H9 (cell line): ENCODE measurements around the gene MFN2. TPM values are rescaled to one million over a fixed set of nuclear protein-coding genes. Genes with fewer than 3 reads are reported as not detected.

Source experiments
- DNase-seq: peaks from one replicate; pipeline ENCODE4 v3.0.0-alpha.2; 2017
- H2AFZ ChIP-seq: one replicate; pipeline ENCODE4 v1.6.1; 2013; ENCODE audit warnings: mild to moderate bottlenecking, low read length, control low read depth, moderate library complexity
- H2AK5ac ChIP-seq: 2 replicates; pipeline ENCODE4 v1.6.1; 2013; ENCODE audit warnings: low read length, control low read depth, mixed read lengths; ENCODE audit not compliant: insufficient read length
- H2BK120ac ChIP-seq: one replicate; pipeline ENCODE4 v1.6.1; 2013; ENCODE audit warnings: low read depth, mild to moderate bottlenecking, low read length, control low read depth, inconsistent platforms; ENCODE audit not compliant: poor library complexity, severe bottlenecking
- H2BK12ac ChIP-seq: 2 replicates; pipeline ENCODE4 v1.6.1; 2013; ENCODE audit warnings: low read length, control low read depth, mixed read lengths, low read depth; ENCODE audit not compliant: insufficient read length
- H2BK15ac ChIP-seq: 2 replicates; pipeline ENCODE4 v1.6.1; 2013; ENCODE audit warnings: low read depth, low read length, control low read depth
- H2BK20ac ChIP-seq: one replicate; pipeline ENCODE4 v1.6.1; 2013; ENCODE audit warnings: low read depth, mild to moderate bottlenecking, low read length, control low read depth, inconsistent platforms; ENCODE audit not compliant: poor library complexity, severe bottlenecking
- H2BK5ac ChIP-seq: 2 replicates; pipeline ENCODE4 v1.6.1; 2013; ENCODE audit warnings: low read length, control low read depth, mixed read lengths; ENCODE audit not compliant: insufficient read length
- H3K14ac ChIP-seq: 2 replicates; pipeline ENCODE4 v1.6.1; 2013; ENCODE audit warnings: low read length, control low read depth; ENCODE audit not compliant: insufficient read depth
- H3K18ac ChIP-seq: 2 replicates; pipeline ENCODE4 v1.6.1; 2013; ENCODE audit warnings: low read depth, mild to moderate bottlenecking, mixed read lengths, low read length, control low read depth; ENCODE audit not compliant: insufficient read length
- H3K23ac ChIP-seq: 2 replicates; pipeline ENCODE4 v1.6.1; 2013; ENCODE audit warnings: low read length, control low read depth, mixed read lengths, low read depth; ENCODE audit not compliant: insufficient read length
- H3K23me2 ChIP-seq: 2 replicates; pipeline ENCODE4 v1.6.1; 2013; ENCODE audit warnings: low read depth, mild to moderate bottlenecking, mixed read lengths, low read length, control low read depth; ENCODE audit not compliant: insufficient read length, poor library complexity, severe bottlenecking
- H3K27ac ChIP-seq: 2 replicates; pipeline ENCODE4 v1.5.1; 2013; ENCODE audit warnings: low read length, control low read depth, mixed read lengths, low read depth; ENCODE audit not compliant: insufficient read length
- H3K27me3 ChIP-seq: 2 replicates; pipeline ENCODE4 v1.6.1; 2013; ENCODE audit warnings: low read length, control low read depth, inconsistent platforms; ENCODE audit not compliant: insufficient read depth
- H3K4ac ChIP-seq: 2 replicates; pipeline ENCODE4 v1.6.1; 2013; ENCODE audit warnings: low read depth, mild to moderate bottlenecking, control low read depth, inconsistent platforms, low read length, moderate library complexity
- H3K4me1 ChIP-seq: 2 replicates; pipeline ENCODE4 v1.6.1; 2013; ENCODE audit warnings: low read length, control low read depth, inconsistent platforms; ENCODE audit not compliant: insufficient read depth
- H3K4me2 ChIP-seq: 2 replicates; pipeline ENCODE4 v1.6.1; 2013; ENCODE audit warnings: low read length, control low read depth, mixed read lengths; ENCODE audit not compliant: insufficient read length, insufficient read depth
- H3K56ac ChIP-seq: 2 replicates; pipeline ENCODE4 v1.6.1; 2013; ENCODE audit warnings: low read depth, mild to moderate bottlenecking, mixed read lengths, low read length, control low read depth; ENCODE audit not compliant: insufficient read length
- H3K79me1 ChIP-seq: 2 replicates; pipeline ENCODE4 v1.6.1; 2013; ENCODE audit warnings: low read depth, mild to moderate bottlenecking, moderate library complexity, low read length, control low read depth, inconsistent platforms; ENCODE audit not compliant: insufficient read depth, poor library complexity, severe bottlenecking
- H3K79me2 ChIP-seq: 2 replicates; pipeline ENCODE4 v1.6.1; 2013; ENCODE audit warnings: low read length, control low read depth, inconsistent platforms; ENCODE audit not compliant: insufficient read depth
- H3K9ac ChIP-seq: 2 replicates; pipeline ENCODE4 v1.6.1; 2013; ENCODE audit warnings: low read length, control low read depth, mixed read lengths; ENCODE audit not compliant: insufficient read length; ENCODE audit errors: extremely low read depth
- H3K9me3 ChIP-seq: one replicate; pipeline ENCODE4 v1.6.1; 2013; ENCODE audit warnings: low read depth, low read length, inconsistent platforms; ENCODE audit not compliant: control insufficient read depth
- H3T11ph ChIP-seq: one replicate; pipeline ENCODE4 v1.6.1; 2013; ENCODE audit warnings: mild to moderate bottlenecking, low read length, control low read depth, inconsistent platforms
- H4K20me1 ChIP-seq: one replicate; pipeline ENCODE4 v1.6.1; 2013; ENCODE audit not compliant: control insufficient read depth, insufficient read length, insufficient read depth
- H4K5ac ChIP-seq: 2 replicates; pipeline ENCODE4 v1.6.1; 2013; ENCODE audit warnings: low read depth, mild to moderate bottlenecking, mixed read lengths, low read length, control low read depth; ENCODE audit not compliant: insufficient read length
- H4K8ac ChIP-seq: replicated peaks from 2 replicates; pipeline ENCODE4 v1.6.1; 2013; ENCODE audit warnings: low read length, control low read depth, mixed read lengths, low read depth; ENCODE audit not compliant: insufficient read length
- H4K91ac ChIP-seq: 2 replicates; pipeline ENCODE4 v1.6.1; 2013; ENCODE audit warnings: low read depth, mild to moderate bottlenecking, moderate library complexity, mixed read lengths, low read length, control low read depth; ENCODE audit not compliant: insufficient read length
- H3K27ac Mint-ChIP-seq, 3 experiments: 2 replicates in 2 of 3; 3 replicates in 1 of 3; pipeline ENCODE4 v1.8.0; 2020 to 2021; ENCODE audit warnings: mixed read lengths in 3 of 3, mild to moderate bottlenecking in 1 of 3, moderate library complexity in 1 of 3
- H3K27me3 Mint-ChIP-seq: 2 replicates; pipeline ENCODE4 v1.8.0; 2021; ENCODE audit warnings: low read depth, mild to moderate bottlenecking, moderate library complexity, mixed read lengths
- H3K36me3 Mint-ChIP-seq, 3 experiments: 2 replicates in 2 of 3; 3 replicates in 1 of 3; pipeline ENCODE4 v1.8.0; 2020 to 2021; ENCODE audit warnings: low read depth in 3 of 3, mixed read lengths in 3 of 3; ENCODE audit not compliant: insufficient read depth in 1 of 3
- H3K4me1 Mint-ChIP-seq, 2 experiments: 2 replicates each; pipeline ENCODE4 v1.8.0; 2020; ENCODE audit warnings: mixed read lengths in 2 of 2
- H3K4me3 Mint-ChIP-seq, 2 experiments: 2 replicates in 1 of 2; 3 replicates in 1 of 2; pipeline ENCODE4 v1.8.0; 2020 to 2021; ENCODE audit warnings: mild to moderate bottlenecking in 2 of 2, mixed read lengths in 2 of 2, moderate library complexity in 1 of 2
- H3K9me3 Mint-ChIP-seq, 2 experiments: 2 replicates in 1 of 2; 3 replicates in 1 of 2; pipeline ENCODE4 v1.8.0; 2020; ENCODE audit warnings: mild to moderate bottlenecking in 2 of 2, mixed read lengths in 2 of 2, moderate library complexity in 1 of 2
- CTCF ChIP-seq: fragments of 200-600 bp; sonication (generic); conservative IDR thresholded peaks from 3 replicates; pipeline ENCODE4 v1.8.0; 2021; ENCODE audit warnings: antibody characterized with exemption, mild to moderate bottlenecking
- WGBS: extraction: QIAGEN DNeasy Blood & Tissue Kit; methylation state at CpG from one replicate; pipeline ENCODE4 v1.1.7; 2013; ENCODE audit warnings: missing lambda C conversion rate, low lambda C conversion rate, mixed read lengths; ENCODE audit not compliant: insufficient read length; ENCODE audit errors: extremely low coverage; 5-methylcytosine and 5-hydroxymethylcytosine counted together
- total RNA-seq: library from RNA; stranded (reverse); gene quantifications from 2 replicates; pipeline ENCODE4 v1.2.1, GENCODE V29; 2021

The MFN2 gene
- total RNA-seq, 1 experiment from 2014 or later, result 61.4 TPM

DNA sequence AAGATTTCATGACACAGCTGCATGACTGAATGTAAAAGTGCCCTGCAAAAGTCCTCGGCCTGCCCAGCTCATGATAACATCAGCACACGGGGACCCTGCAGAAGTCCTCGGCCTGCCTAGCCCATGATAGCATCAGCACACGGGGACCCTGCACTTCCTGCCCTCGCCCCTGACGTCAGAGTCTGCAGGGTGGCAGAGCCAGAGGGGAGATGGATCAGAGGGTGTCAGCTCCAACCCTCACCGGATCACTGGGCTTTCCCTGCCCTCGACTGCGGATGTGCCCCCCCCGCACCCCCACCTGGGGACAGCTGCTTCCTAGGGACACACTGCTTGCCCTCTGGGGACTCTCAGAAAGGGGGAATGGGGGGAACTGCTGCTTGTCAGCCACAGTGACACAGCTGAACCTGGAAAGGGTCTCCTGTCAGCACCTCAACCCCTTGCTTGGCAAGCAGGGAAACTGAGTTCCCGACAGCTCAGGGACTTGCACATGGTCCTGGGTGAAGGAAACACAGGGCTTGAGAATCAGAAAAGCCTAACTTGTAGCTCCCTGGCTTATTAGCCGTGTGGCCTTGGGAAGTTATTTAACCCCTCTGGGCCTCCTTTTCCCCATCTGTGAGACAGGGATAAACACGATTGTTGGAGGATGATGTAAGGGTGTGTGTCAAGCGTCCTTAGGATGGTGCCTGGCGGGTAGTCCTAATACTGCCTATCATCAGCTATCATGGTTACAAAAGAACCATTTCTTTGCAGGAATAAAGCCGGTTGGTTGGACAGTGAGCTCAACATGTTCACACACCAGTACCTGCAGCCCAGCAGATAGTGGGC is 30.7 kb downstream of the MFN2 start:
- H3K4me2 ChIP-seq, result no peak overlapping the region
- no peaks in the 10 kb centered on the region for H3K79me1 ChIP-seq
- H2BK20ac ChIP-seq, result no peak overlapping the region
- Mint-ChIP-seq H3K4me1 (peaks cover 5 to 8% of the 10 kb centered on the region in 2 experiments; a peak in 3 of 4 replicates), H3K36me3 (peaks cover 48 to 71% (median 70%) of the 10 kb centered on the region in 3 experiments), H3K4me3 (no peak overlapping the region), H3K9me3 (peaks cover 6 to 13% of the 10 kb centered on the region in 2 experiments; a peak in 3 of 5 replicates), H3K27ac (no peak overlapping the region), H3K27me3 (no peaks in the 10 kb centered on the region)
- H4K8ac ChIP-seq, result no peak overlapping the region
- no peaks in the 10 kb centered on the region for H4K20me1 ChIP-seq
- H3K79me2 ChIP-seq, result no peaks in the 10 kb centered on the region
- H2AFZ ChIP-seq, result no peak overlapping the region
- WGBS, result no CpG with 5 or more reads among the region's 16 CpGs
- no peaks in the 10 kb centered on the region for H3K27me3 ChIP-seq
- H3K18ac ChIP-seq, result no peak overlapping the region
- H3K27ac ChIP-seq, result no peak overlapping the region
- H4K91ac ChIP-seq, result no peak overlapping the region
- no peak overlapping the region for H2BK15ac ChIP-seq
- no peak overlapping the region for H2BK12ac ChIP-seq
- no peak overlapping the region for H3K56ac ChIP-seq
- H3K14ac ChIP-seq, result no peak overlapping the region
- no peak overlapping the region for H2BK120ac ChIP-seq
- no peak overlapping the region for H3K9ac ChIP-seq
- no peak overlapping the region for H3K23ac ChIP-seq
- no peak overlapping the region for H3T11ph ChIP-seq
- H2AK5ac ChIP-seq, result no peak overlapping the region
- no peaks in the 10 kb centered on the region for H3K9me3 ChIP-seq
- H3K23me2 ChIP-seq, result no peaks in the 10 kb centered on the region
- H3K4ac ChIP-seq, result no peak overlapping the region
- no peaks in the 10 kb centered on the region; the same call in 1 of the 2 replicates for H3K4me1 ChIP-seq
- no peak for TF ChIP-seq CTCF
- no peak overlapping the region for H4K5ac ChIP-seq
- DNase-seq, result no peak
- no peak overlapping the region for H2BK5ac ChIP-seq
